Prostate gland (tissue), 2 donors: ENCODE data around the gene KCNK7. TPM values are rescaled to one million over a fixed set of nuclear protein-coding genes. Genes with fewer than 3 reads are reported as not detected.

ENCODE experiments used
- DNase-seq: peaks from one replicate; pipeline ENCODE4 v3.0.0-alpha.2; 2019; ENCODE audit warnings: low spot score
- H3K27ac ChIP-seq, 2 donors: fragments of 200-600 bp; sonication (generic); 2 replicates each; pipeline ENCODE4 v1.5.1; 2017 to 2019
- H3K27me3 ChIP-seq: fragments of 200-600 bp; sonication (generic); replicated peaks from 2 replicates; pipeline ENCODE4 v1.5.1; 2019; ENCODE audit not compliant: insufficient read depth
- H3K36me3 ChIP-seq, 2 donors: fragments of 200-600 bp; sonication (generic); 1 replicate in 1 of 2; 2 replicates in 1 of 2; pipeline versions ENCODE4 v1.5.1 to v1.8.1; 2017 to 2019
- H3K4me1 ChIP-seq: fragments of 200-600 bp; sonication (generic); replicated peaks from 2 replicates; pipeline ENCODE4 v1.5.1; 2019
- H3K4me3 ChIP-seq, 2 donors: fragments of 200-600 bp; sonication (generic); 2 replicates each; pipeline ENCODE4 v1.5.1; 2017 to 2019
- H3K9me3 ChIP-seq: fragments of 200-600 bp; sonication (generic); 2 replicates; pipeline ENCODE4 v1.5.1; 2017
- CTCF ChIP-seq, 4 experiments: fragments of 200-600 bp in 2 of 4; fragments of 450-650 bp in 2 of 4; sonication (generic) in 2 of 4; IDR thresholded peaks; 1 replicate in 3 of 4; 2 replicates in 1 of 4; pipeline ENCODE4 v1.5.1; 2016 to 2019; ENCODE audit warnings: antibody characterized with exemption in 4 of 4, mild to moderate bottlenecking in 2 of 4, moderate library complexity in 2 of 4
- POLR2A ChIP-seq: fragments of 450-650 bp; IDR thresholded peaks from one replicate; pipeline ENCODE4 v1.6.1; 2016; ENCODE audit warnings: antibody characterized with exemption, mild to moderate bottlenecking
- POLR2AphosphoS5 ChIP-seq: sonication (generic); formaldehyde crosslinking; IDR thresholded peaks from one replicate; pipeline ENCODE4 v1.6.1; 2017; ENCODE audit warnings: antibody characterized with exemption
- WGBS: methylation state at CpG from one replicate; pipeline ENCODE4 v1.1.5; 2018; 5-methylcytosine and 5-hydroxymethylcytosine counted together
- intact Hi-C: fragments of 100-400 bp; cut with DNase I; formaldehyde crosslinking; loops from one replicate; pipeline ENCODE4 v1.14.2; 2022
- total RNA-seq, 2 donors: library from RNA; depleted of rRNA; stranded (reverse); fragments of >200 nt; gene quantifications; one replicate each; pipeline ENCODE4 v1.1.0, GENCODE V29; 2016

The KCNK7 gene
- total RNA-seq, 2 donors from 2014 or later, result 0.74 TPM; not detected in 1

- Histone ChIP-seq H3K9me3 (no peaks in the 10 kb centered on the region), H3K4me3 (peak overlapping the region; percentile 74 to 78), H3K27me3 (no peaks in the 10 kb centered on the region), H3K4me1 (peaks cover 20% of the 10 kb centered on the region), H3K27ac (peak overlapping the region; percentile 87 to 96), H3K36me3 (peaks cover 0 to 19% of the 10 kb centered on the region in 2 donors)
- DNase-seq, result no peak
- intact Hi-C loops, result loop anchor here (2.0 to 5.0 kb wide), 2 partner anchors 34 to 85 kb away; partner anchors contain the start of gene RELA
- TF ChIP-seq POLR2A (peak; percentile 66), POLR2AphosphoS5 (no peak), CTCF (IDR thresholded peaks at IDR 0.05) (no peak)
- 36% methylated on average over 17 of the region's 18 CpGs for WGBS
These were observed 18.5 kb downstream of the KCNK7 start for GRCh38 chr11:65576867-65577755.

- no peaks in the 10 kb centered on the region for H3K9me3 ChIP-seq
- intact Hi-C loops, result loop anchor here (2.0 to 5.0 kb wide), 2 partner anchors 34 to 86 kb away; partner anchors contain the start of gene RELA
- no peak for TF ChIP-seq POLR2A
- TF ChIP-seq POLR2AphosphoS5, result no peak
- TF ChIP-seq CTCF (IDR thresholded peaks at IDR 0.05), result no peak
- H3K36me3 ChIP-seq, result peaks cover 0 to 15% of the 10 kb centered on the region in 2 donors
- no peaks in the 10 kb centered on the region for H3K27me3 ChIP-seq
- 12% methylated on average over 24 of the region's 26 CpGs for WGBS
- H3K4me3 ChIP-seq, result peak overlapping the region; percentile 74 to 78
- H3K4me1 ChIP-seq, result peaks cover 27% of the 10 kb centered on the region
- peak overlapping the region; percentile 87 to 96 for H3K27ac ChIP-seq
- no peak for DNase-seq
These were observed 19.3 kb downstream of the KCNK7 start for GRCh38 chr11:65576232-65576866.

GRCh38 chr11:65575568-65576231 lies 19.9 kb downstream of the KCNK7 start, which contains the start of gene EHBP1L1:
Gene EHBP1L1, plus strand, starts transcription at chr11:65576053. Its CDS starts 250 bp downstream, at chr11:65576303.
- H3K9me3 ChIP-seq, result no peaks in the 10 kb centered on the region
- no peak for DNase-seq
- H3K36me3 ChIP-seq, result peaks cover 0 to 9% of the 10 kb centered on the region in 2 donors
- intact Hi-C loops, result loop anchor here (2.0 to 5.0 kb wide), 2 partner anchors 35 to 87 kb away; partner anchors contain the start of gene RELA
- H3K4me3 ChIP-seq, result peak within 1 kb of the TSS; percentile 74 to 78
- H3K27me3 ChIP-seq, result no peaks in the 10 kb centered on the region
- peak within 1 kb of the TSS; percentile 87 to 96 for H3K27ac ChIP-seq
- WGBS, result 7% methylated on average over 21 of the region's 69 CpGs
- peak; percentile 47 for TF ChIP-seq POLR2A
- no peak for TF ChIP-seq POLR2AphosphoS5
- peaks cover 33% of the 10 kb centered on the region for H3K4me1 ChIP-seq

GRCh38 chr11:65574811-65575567 lies 20.6 kb downstream of the KCNK7 start:
- no peak for TF ChIP-seq POLR2AphosphoS5
- no peak for TF ChIP-seq POLR2A
- TF ChIP-seq CTCF (IDR thresholded peaks at IDR 0.05), result no peak
- H3K4me1 ChIP-seq, result peaks cover 34% of the 10 kb centered on the region
- peaks cover 0 to 2% of the 10 kb centered on the region in 2 donors for H3K36me3 ChIP-seq
- intact Hi-C loops, result loop anchor here (5.0 kb wide), 1 partner anchor 87 kb away; the partner anchor contains the start of gene RELA
- no peaks in the 10 kb centered on the region for H3K9me3 ChIP-seq
- no peaks in the 10 kb centered on the region for H3K27me3 ChIP-seq
- no peak for DNase-seq
- WGBS, result 39% methylated on average over 22 of the region's 28 CpGs
- peak overlapping the region; percentile 74 to 78 for H3K4me3 ChIP-seq
- H3K27ac ChIP-seq, result peak overlapping the region; percentile 87 to 96
